Activated CD8-positive, alpha-beta memory T cell treated with anti-CD3 and anti-CD28 coated beads for 1 hour (primary cell): ENCODE results near the gene SLAMF8.

Source experiments
- DNase-seq, 2 donors: peaks; one replicate each; pipeline ENCODE4 v3.0.0-alpha.2; 2020; ENCODE audit warnings: low read depth in 1 of 2; ENCODE audit errors: extremely low read depth in 1 of 2

Gene SLAMF8

GRCh38 chr1:159817276-159818041 lies 9.2 kb upstream of the SLAMF8 start:
- no peak for DNase-seq

GRCh38 chr1:159821171-159821867 lies 5.4 kb upstream of the SLAMF8 start:
- DNase-seq: no peak

DNA sequence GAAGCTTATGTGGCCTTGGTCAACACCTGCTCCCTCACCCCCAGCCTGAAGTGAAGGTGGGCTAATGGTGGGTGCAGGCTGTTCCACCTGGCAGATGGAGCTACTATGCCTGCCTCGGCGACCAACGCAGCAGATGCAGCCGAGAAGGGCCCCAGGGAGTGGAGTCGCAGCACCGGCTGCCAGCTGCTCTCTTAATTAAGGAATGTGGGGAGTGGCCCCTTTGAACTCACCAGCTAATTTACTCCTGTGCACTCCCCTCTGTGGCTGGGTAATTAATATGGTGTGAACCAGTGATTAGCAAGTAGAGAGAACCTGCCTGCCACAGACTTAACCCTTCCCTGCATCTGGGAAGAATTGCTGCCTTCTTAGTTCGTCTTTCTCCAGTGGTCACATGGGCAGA lies 3.3 kb upstream of the SLAMF8 start:
- DNase-seq: no peak

- DNase-seq: no peak
Measured at GRCh38 chr1:159825564-159825963, 1.1 kb upstream of the SLAMF8 start.

DNA sequence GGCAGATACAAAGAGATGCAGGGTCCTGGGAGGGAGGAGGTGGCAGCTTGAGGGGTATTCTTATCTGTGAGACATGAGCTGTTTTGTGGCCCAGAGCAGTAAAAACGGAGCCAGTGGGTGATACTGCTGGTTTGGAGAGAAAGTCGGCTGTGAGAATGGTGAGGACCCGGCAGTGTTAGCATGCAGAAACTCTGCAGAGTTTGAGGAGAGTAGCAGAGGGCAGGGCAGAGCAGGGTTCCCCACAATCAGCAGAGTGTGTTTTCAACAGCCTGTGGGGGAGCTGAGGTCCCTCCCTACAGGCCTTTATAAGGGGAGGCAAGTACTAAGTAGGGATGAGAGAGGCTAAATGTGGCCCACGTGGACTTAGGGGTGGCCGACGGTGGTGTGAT lies 423 bp downstream of the SLAMF8 start:
- DNase-seq: no peak

- DNase-seq: no peak
Measured at GRCh38 chr1:159827549-159827948, 876 bp downstream of the SLAMF8 start.

- DNase-seq: no peak
Measured at GRCh38 chr1:159828176-159828575, 1.5 kb downstream of the SLAMF8 start.

DNA sequence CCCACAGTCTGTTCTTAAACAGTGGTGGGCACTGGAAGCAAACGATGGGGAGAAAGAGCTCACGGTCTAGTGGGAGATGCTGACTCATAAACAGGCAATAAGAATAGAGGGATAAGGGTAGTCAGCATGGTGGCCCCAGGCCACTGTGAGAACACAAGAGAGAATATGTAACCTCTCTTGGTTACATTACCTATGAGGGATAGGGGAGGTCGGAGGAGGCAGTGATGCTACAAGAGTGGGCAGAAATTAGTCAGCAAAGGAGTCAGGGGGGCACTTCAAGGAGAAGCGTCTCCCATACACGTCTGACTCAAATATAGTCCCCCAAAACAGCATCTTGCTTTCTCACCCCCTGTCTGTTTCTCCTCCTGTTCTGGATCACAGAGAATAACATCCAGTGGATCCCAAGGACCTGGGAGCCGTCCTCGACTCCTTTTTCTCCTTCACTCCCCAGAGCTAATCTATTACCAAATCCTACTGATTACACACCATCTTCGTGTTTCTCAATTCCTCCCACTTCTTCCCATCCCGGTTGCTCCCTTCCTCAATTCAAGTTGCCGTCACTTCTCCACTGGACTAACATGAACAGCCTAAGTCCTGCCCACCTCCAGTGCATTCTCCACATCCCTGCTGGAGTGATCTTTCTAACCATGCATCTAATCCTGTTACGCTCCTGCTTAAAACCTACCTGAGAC lies 2.1 kb downstream of the SLAMF8 start:
- DNase-seq: no peak

GRCh38 chr1:159829273-159829634 lies 2.6 kb downstream of the SLAMF8 start:
- DNase-seq: no peak

DNA sequence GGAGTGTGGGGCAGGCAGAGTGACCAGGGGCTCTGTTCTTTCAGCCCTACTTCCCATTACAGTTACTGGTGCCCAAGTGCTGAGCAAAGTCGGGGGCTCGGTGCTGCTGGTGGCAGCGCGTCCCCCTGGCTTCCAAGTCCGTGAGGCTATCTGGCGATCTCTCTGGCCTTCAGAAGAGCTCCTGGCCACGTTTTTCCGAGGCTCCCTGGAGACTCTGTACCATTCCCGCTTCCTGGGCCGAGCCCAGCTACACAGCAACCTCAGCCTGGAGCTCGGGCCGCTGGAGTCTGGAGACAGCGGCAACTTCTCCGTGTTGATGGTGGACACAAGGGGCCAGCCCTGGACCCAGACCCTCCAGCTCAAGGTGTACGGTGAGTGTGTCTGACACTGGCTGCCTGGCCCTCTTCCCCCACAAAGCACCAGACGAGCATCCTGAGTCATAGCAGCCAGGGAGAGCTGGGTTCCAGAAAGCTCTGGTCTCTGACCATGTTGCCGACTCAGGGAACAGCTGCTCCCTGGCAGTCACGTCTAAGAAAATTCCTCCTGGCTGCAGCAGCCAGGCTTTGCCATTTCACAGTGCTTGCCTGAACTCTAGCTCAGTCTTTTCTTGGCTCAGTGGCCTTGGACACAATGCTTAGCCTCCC lies 3.3 kb downstream of the SLAMF8 start:
- DNase-seq: no peak

DNA sequence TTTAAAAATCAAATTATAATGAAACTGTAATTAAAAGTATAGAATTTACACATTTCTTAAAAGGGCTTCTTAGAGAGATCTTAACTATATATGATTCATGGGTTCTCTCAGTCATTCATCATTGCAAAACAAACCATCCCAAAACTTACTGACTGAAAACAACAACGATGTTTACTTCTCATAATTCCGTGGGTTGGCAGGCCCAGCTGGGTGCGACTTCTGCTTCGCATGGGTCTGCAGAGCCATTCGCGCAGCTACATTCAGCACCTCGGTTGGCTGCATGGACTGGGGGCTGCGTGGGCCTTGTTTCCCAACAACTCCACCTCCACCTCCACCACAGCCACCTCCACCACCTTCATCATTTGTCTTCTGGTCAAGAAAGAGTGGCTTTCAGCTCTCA lies 4.0 kb downstream of the SLAMF8 start:
- DNase-seq: no peak

- no peak for DNase-seq
Measured at GRCh38 chr1:159831412-159832141, 4.9 kb downstream of the SLAMF8 start.

- DNase-seq: no peak
Measured at GRCh38 chr1:159832309-159832708, 5.6 kb downstream of the SLAMF8 start.

GRCh38 chr1:159835356-159835755 lies 8.7 kb downstream of the SLAMF8 start:
- DNase-seq: no peak

- DNase-seq: no peak
Measured at GRCh38 chr1:159835862-159836525, 9.3 kb downstream of the SLAMF8 start.

GRCh38 chr1:159838715-159839114 lies 12.0 kb downstream of the SLAMF8 start:
- DNase-seq: no peak

- no peak for DNase-seq
Measured at GRCh38 chr1:159839116-159839849, 12.6 kb downstream of the SLAMF8 start.

DNA sequence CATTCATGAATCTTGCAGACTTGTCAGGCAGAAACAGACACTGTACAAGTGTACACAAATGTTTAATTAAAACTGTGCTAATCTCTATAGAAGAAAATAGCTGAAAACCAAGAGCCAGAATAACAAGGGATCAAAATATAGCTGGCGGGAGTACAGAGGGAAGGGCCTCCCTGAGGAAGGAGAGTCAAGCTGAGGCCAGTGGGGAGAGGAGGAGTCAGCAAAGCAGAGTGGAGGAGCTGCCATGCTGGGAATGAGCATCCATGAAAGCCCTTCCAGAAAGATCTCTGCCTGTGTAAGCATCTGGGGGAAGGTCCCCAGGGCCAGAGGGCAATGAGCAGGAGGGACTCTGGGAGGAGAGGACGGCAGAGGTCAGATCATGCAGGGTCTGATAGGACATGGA lies 15.1 kb downstream of the SLAMF8 start:
- no peak for DNase-seq

DNA sequence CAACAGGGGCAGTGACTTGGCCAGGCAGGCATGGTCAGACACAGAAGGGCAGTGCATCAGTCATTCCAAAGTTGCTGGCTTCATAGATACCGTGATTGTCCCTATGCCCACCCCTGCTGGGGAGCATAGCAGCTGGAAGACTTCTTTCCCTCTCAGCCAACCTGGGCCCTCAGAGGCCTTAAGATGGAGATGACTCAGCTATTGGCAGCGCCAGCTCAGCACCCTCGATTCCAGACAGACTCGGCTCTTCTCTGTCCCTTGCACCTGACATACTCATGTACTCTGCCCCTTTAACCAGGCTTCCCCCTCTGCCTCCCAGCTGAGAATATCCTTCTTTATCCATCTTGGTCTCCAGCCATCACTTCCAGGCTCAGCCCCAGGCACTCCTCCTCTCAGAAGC lies 16.8 kb downstream of the SLAMF8 start:
- no peak for DNase-seq
